H1 (cell line): ENCODE results near the gene INPP5E. TPM values are rescaled to one million over a fixed set of nuclear protein-coding genes. Genes with fewer than 3 reads are reported as not detected.

Source experiments
- CBX8 ChIP-seq: fragments of 300-800, 300-1000 bp; sonication (generic); IDR thresholded peaks from 2 replicates; pipeline ENCODE4 v1.7.1; 2016; ENCODE audit warnings: low read depth, low read length, borderline replicate concordance
- CHD7 ChIP-seq: fragments of 300-600 bp; sonication (generic); IDR thresholded peaks from 2 replicates; pipeline ENCODE4 v1.7.1; 2012; ENCODE audit warnings: low read length, moderate library complexity, mild to moderate bottlenecking, inconsistent platforms; ENCODE audit not compliant: insufficient replicate concordance
- E2F6 ChIP-seq: IDR thresholded peaks from 2 replicates; pipeline ENCODE4 v1.6.1; 2012; ENCODE audit warnings: inconsistent platforms
- MAFK ChIP-seq: IDR thresholded peaks from 2 replicates; pipeline ENCODE4 v1.6.1; 2012; ENCODE audit warnings: low read depth, mild to moderate bottlenecking, improper control_type of control experiment, low read length
- MAX ChIP-seq: IDR thresholded peaks from 2 replicates; pipeline ENCODE4 v1.6.1; 2012; ENCODE audit warnings: inconsistent platforms
- RAD21 ChIP-seq, 2 experiments: IDR thresholded peaks in 1 of 2; conservative IDR thresholded peaks in 1 of 2; 2 replicates each; pipeline ENCODE4 v1.6.1; 2011; ENCODE audit warnings: low read depth in 2 of 2, low read length in 2 of 2, improper control_type of control experiment in 1 of 2, inconsistent platforms in 1 of 2, mild to moderate bottlenecking in 1 of 2, moderate library complexity in 1 of 2
- TAF1 ChIP-seq: IDR thresholded peaks from 2 replicates; pipeline ENCODE4 v1.6.1; 2011; ENCODE audit warnings: mild to moderate bottlenecking, low read depth, low read length
- TBP ChIP-seq: IDR thresholded peaks from 2 replicates; pipeline ENCODE4 v1.6.1; 2011; ENCODE audit warnings: low read depth, low read length, improper control_type of control experiment
- polyA plus RNA-seq, 7 experiments: library from polyadenylated mRNA; depleted of rRNA in 3 of 7; stranded (reverse) in 5 of 7; unstranded in 2 of 7; fragments of >200 nt in 5 of 7; fragments of 200-250 nt in 2 of 7; gene quantifications; 1 replicate in 5 of 7; 2 replicates in 1 of 7; 4 replicates in 1 of 7; pipeline versions ENCODE4 v1.2.1 to v1.2.3, GENCODE V29; 2011 to 2013; ENCODE audit warnings: missing spikeins in 2 of 7, mixed read lengths in 2 of 7
- total RNA-seq: library from RNA; stranded (reverse); fragmentation: NEBNext Ultra II Directional; extraction: Animal tissue kit (Norgen Biotek cat#: 25700); gene quantifications from 2 replicates; pipeline ENCODE4 v1.2.1, GENCODE V29; 2021

Gene INPP5E
- total and polyA plus RNA-seq, 2 of the 8 experiments (the other 6 are each of a cell fraction or from before 2014, with no cell fraction given): 8.7 to 11.3 TPM

GRCh38 chr9:136403915-136404800 lies 35.5 kb downstream of the INPP5E start (continued):
- no peak for TF ChIP-seq CHD7
- no peak for TF ChIP-seq CBX8
- TF ChIP-seq MAFK: no peak
- TF ChIP-seq MAX: no peak
- TF ChIP-seq TAF1: no peak
- TF ChIP-seq E2F6: no peak
- no peak for TF ChIP-seq RAD21 (IDR thresholded peaks at IDR 0.05 in 1 of 2, conservative IDR thresholded peaks at IDR 0.05 in 1 of 2; ENCODE audit: low read depth in 2 of 2, low read length in 2 of 2)
- TF ChIP-seq TBP: no peak
